ENCODE measurements around the gene FGR.

FGR gene

DNA sequence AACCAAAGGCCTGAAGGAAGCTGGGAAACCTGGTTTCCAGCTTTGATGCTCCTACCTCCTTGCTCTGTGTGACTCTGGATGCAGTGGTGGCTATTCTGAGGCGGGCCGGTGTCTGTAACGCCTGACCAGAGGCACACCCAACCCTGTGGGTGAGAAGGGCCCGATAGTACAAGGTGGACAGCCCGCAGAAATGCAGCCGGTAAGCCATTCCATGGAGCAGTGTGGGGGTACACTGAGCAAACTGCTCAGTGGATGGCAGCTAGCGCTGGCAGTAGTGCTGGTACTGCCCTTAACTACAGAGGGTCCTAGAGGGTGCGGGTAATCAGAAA, 67.0 kb downstream of the FGR start:
- Histone ChIP-seq H3K9ac (ENCODE audit: low read depth, low read length) (no peak overlapping the region), H3K9me3 (ENCODE audit: insufficient read depth, low read depth, low read length) (no peaks in the 10 kb centered on the region), H3K27me3 (ENCODE audit: insufficient read depth, low read length) (no peaks in the 10 kb centered on the region), H3K4me3 (ENCODE audit: low read length) (peak overlapping the region; percentile 38), H3K27ac (ENCODE audit: low read depth, low read length) (peak overlapping the region; percentile 21; the same call in 1 of the 2 replicates), H3K4me1 (ENCODE audit: insufficient read depth, low read length) (peaks cover 83% of the 10 kb centered on the region), H3K36me3 (ENCODE audit: insufficient read depth, low read length) (no peaks in the 10 kb centered on the region)
- WGBS, result 84% methylated on average over 8 of the region's 8 CpGs

DNA sequence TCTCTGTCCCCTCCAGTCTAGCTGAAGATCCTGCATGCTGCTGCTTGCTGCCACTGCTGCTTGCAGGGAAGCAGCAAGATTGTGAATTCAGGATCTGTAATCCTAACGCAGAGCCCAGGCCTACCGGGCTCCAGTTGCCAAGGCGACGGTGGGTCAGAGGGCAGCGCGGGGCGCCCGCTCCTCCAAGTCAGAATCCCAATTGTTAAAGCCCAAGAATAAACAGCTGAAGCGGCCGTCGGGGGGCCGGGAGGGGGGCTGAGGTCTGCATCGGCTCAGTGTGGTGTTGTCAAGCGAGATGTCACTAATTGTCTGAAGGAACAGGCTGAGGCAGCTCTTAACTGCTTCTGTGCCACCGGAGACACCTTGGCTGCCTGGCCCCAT, 67.8 kb downstream of the FGR start:
- Histone ChIP-seq H3K9me3 (ENCODE audit: insufficient read depth, low read depth, low read length) (no peaks in the 10 kb centered on the region), H3K4me1 (ENCODE audit: insufficient read depth, low read length) (peaks cover 75% of the 10 kb centered on the region), H3K27ac (ENCODE audit: low read depth, low read length) (peak overlapping the region; percentile 76), H3K27me3 (ENCODE audit: insufficient read depth, low read length) (no peaks in the 10 kb centered on the region), H3K36me3 (ENCODE audit: insufficient read depth, low read length) (no peaks in the 10 kb centered on the region), H3K4me3 (ENCODE audit: low read length) (no peak overlapping the region), H3K9ac (ENCODE audit: low read depth, low read length) (no peak overlapping the region)
- 61% methylated on average over 15 of the region's 15 CpGs for WGBS

DNA sequence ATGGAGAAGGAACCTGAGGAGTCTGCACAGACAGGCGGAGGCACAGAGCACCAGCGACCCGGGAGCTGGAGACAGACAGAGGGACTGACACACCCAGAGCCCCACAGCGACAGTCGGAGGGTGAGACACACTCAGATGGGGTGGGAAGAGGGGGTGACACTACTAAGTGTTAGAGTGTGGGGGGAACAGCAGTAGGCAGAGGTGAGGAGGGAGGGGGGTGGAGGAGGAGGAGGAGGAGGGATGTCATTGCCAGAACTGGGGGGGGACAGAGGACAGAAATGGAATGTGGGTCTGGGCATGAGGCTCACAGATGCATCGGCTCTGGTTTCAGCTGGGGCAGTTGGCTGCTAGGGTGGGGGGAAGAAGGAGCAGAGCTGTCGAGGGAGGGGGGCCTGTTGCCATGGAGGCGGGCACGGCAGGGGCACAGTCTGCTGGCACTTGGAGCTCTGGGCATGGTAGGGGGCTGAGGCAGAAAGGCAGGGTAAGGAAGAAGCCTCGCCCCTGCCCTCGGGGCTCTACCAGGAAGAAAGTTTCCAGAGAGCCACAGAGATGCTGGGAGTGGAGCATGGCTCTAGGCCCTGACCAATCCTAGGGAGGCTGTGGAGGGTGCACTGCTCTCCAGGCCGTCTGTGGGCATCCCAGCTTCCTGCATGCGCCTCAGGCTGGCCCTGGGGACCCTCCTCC, 68.4 kb downstream of the FGR start:
- peak overlapping the region; percentile 76 for H3K27ac ChIP-seq (ENCODE audit: low read depth, low read length)
- H3K4me3 ChIP-seq (ENCODE audit: low read length), result no peak overlapping the region
- H3K9ac ChIP-seq (ENCODE audit: low read depth, low read length), result no peak overlapping the region
- H3K4me1 ChIP-seq (ENCODE audit: insufficient read depth, low read length), result peaks cover 74% of the 10 kb centered on the region
- 74% methylated on average over 13 of the region's 13 CpGs for WGBS
- H3K9me3 ChIP-seq (ENCODE audit: insufficient read depth, low read depth, low read length), result no peaks in the 10 kb centered on the region
- no peaks in the 10 kb centered on the region for H3K27me3 ChIP-seq (ENCODE audit: insufficient read depth, low read length)
- H3K36me3 ChIP-seq (ENCODE audit: insufficient read depth, low read length), result no peaks in the 10 kb centered on the region

DNA sequence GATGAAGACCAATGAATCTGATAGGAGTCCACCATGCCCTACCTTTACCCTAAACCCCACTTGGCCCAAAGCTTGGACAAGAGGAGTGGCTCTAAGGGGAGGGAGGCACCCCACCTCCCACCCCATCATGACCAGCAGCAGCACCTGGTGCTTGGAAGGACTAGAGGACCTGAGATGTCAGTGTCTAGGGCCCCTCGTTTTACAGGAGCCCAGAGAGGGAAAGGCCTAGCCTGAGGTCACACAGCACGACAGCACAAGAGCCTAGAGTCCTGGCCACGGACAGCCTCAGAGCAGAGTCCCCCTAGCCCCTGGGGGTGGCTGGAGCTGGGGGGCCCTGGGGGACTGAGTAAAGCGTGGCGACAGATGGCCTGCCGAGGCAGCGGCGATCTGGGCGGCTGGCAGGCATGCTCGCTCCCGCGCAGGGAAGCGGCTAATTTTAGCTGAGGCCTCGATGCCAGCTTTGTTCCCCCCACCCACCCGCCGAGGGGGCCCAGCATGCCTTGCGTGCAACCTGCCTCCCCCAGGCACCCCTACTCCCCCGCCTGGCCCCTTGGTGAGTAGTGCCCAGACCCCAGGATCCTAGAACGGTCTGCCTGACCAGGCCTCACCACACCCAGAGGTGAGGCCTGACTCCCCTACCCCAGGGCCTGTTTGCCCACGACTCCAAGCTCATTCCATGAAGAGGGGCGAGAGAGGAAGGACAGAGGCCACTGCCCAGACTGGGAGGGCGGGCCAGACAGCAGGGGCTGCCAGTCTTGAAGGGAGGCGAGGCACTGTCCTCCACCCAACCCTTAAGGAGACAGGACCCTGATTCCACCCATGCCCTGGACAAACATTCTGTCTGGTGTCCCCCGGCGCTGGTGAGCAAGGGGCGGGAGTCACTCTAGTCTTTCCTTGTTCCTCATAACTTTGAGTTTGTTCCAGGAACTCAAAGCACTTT, 70.0 kb downstream of the FGR start:
- Histone ChIP-seq H3K27me3 (ENCODE audit: insufficient read depth, low read length) (no peaks in the 10 kb centered on the region), H3K9me3 (ENCODE audit: insufficient read depth, low read depth, low read length) (no peaks in the 10 kb centered on the region), H3K27ac (ENCODE audit: low read depth, low read length) (no peak overlapping the region), H3K4me1 (ENCODE audit: insufficient read depth, low read length) (peaks cover 72% of the 10 kb centered on the region), H3K36me3 (ENCODE audit: insufficient read depth, low read length) (no peaks in the 10 kb centered on the region), H3K4me3 (ENCODE audit: low read length) (no peak overlapping the region), H3K9ac (ENCODE audit: low read depth, low read length) (no peak overlapping the region)
- 92% methylated on average over 26 of the region's 26 CpGs for WGBS

DNA sequence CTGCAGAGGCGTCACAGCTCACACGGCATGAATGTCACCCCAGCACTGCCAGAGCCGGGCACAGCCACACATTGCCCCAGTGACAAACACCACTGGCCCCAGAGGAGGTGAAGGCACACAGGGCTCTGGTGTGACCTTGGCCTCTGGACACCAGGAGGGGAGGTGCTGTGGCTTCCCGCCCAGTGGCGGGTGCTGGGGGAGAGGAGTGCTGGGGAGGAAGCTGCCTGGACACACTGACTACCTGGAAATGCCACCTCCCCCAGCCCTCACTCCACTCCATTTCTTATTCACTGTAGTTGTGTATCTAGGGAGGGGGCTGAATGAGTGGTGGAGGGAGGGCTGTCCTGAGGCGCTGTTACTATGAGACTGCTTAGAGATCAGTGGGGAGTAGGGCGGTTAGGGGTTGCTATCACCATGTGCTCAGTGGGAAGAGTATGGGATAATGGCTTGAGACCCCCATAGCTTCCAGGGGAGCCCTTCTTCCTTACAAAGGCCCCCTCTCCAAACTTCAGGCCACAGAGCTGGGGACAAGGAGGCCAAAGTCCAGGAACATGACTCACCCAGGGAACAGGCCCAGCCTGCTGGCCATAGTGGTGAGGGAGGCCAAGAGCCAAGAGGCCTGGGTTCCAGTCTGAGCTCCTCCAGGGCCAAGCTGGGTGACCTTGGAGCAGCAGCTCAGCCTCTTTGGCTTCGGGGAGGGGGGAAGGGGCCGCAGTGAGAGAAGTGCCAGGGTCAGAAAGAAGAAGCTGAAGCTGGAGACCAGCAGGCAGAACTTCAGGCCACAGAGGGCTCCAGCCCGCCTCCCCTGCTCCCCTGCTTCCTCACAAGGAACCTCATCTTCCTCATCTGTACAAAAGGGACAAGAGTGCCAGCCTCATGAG, 71.2 kb downstream of the FGR start:
- no peaks in the 10 kb centered on the region for H3K9me3 ChIP-seq (ENCODE audit: insufficient read depth, low read depth, low read length)
- peaks cover 65% of the 10 kb centered on the region for H3K4me1 ChIP-seq (ENCODE audit: insufficient read depth, low read length)
- no peaks in the 10 kb centered on the region for H3K36me3 ChIP-seq (ENCODE audit: insufficient read depth, low read length)
- 62% methylated on average over 9 of the region's 10 CpGs for WGBS
- H3K27me3 ChIP-seq (ENCODE audit: insufficient read depth, low read length), result no peaks in the 10 kb centered on the region
- H3K27ac ChIP-seq (ENCODE audit: low read depth, low read length), result 0 out of 2 replicates have a peak overlapping the region, but pooled peaks have one; percentile 6
- H3K9ac ChIP-seq (ENCODE audit: low read depth, low read length), result no peak overlapping the region
- H3K4me3 ChIP-seq (ENCODE audit: low read length), result no peak overlapping the region

DNA sequence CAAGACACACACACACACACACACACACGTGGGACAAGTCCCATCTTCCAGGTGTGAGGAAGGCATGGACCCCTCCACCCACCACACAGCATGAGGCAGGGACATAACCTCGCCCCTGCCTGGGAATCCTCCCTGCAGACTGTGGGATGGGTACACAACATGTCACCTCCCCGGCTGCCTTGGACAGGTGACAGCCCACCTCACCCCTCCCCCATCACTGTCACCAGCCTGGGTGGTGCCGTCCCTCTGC, 71.7 kb downstream of the FGR start:
- no peak overlapping the region for H3K9ac ChIP-seq (ENCODE audit: low read depth, low read length)
- no peaks in the 10 kb centered on the region for H3K9me3 ChIP-seq (ENCODE audit: insufficient read depth, low read depth, low read length)
- no peaks in the 10 kb centered on the region for H3K36me3 ChIP-seq (ENCODE audit: insufficient read depth, low read length)
- peaks cover 70% of the 10 kb centered on the region for H3K4me1 ChIP-seq (ENCODE audit: insufficient read depth, low read length)
- no peak overlapping the region for H3K4me3 ChIP-seq (ENCODE audit: low read length)
- H3K27me3 ChIP-seq (ENCODE audit: insufficient read depth, low read length), result no peaks in the 10 kb centered on the region
- no peak overlapping the region for H3K27ac ChIP-seq (ENCODE audit: low read depth, low read length)
- WGBS, result 66% methylated on average over 4 of the region's 4 CpGs

DNA sequence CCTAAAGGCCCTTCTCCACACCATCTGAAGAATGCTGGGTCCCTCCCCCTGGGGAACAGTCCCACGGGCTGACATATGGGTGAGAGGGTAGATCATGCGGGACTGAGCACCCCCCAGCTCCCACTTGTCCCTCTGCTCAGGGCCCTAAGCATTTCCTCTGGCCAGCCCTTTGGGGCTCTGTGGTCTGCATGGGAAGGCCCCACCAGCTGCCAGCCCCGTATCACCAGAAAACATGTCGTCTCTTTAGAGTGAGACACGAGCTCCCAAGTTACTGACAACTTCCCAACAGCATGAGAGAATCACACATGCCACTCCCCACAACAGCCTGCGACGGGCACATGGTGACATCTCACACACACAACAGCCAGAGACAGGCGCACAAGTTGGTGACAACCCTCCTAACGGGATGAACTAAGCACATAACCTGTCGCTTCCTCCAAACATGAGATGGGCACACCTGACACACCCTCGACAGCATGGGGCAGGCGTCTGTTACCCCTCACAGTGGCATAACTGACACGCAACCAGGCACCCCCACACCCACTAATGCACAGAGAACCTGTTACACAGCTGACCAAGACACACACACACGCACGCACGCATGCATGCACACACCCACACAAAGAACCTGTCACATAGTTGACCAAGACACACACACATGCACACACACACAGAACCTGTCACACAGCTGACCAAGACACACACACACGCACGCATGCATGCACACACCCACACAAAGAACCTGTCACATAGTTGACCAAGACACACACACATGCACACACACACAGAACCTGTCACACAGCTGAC, 72.2 kb downstream of the FGR start:
- peaks cover 70% of the 10 kb centered on the region for H3K4me1 ChIP-seq (ENCODE audit: insufficient read depth, low read length)
- H3K9me3 ChIP-seq (ENCODE audit: insufficient read depth, low read depth, low read length), result no peaks in the 10 kb centered on the region
- no peak overlapping the region for H3K4me3 ChIP-seq (ENCODE audit: low read length)
- WGBS, result 81% methylated on average over 18 of the region's 18 CpGs
- no peak overlapping the region for H3K9ac ChIP-seq (ENCODE audit: low read depth, low read length)
- no peaks in the 10 kb centered on the region for H3K27me3 ChIP-seq (ENCODE audit: insufficient read depth, low read length)
- no peak overlapping the region for H3K27ac ChIP-seq (ENCODE audit: low read depth, low read length)
- no peaks in the 10 kb centered on the region for H3K36me3 ChIP-seq (ENCODE audit: insufficient read depth, low read length)
